Loucy (cell line): ENCODE data around the gene FGF16.

ENCODE experiments used
- H2AFZ ChIP-seq: fragments of 200-600 bp; sonication (generic); 2 replicates; pipeline ENCODE4 v1.6.0; 2016; ENCODE audit warnings: antibody characterized with exemption, mild to moderate bottlenecking, low read length, moderate library complexity
- H3F3A ChIP-seq: fragments of 200-600 bp; 2 replicates; pipeline ENCODE4 v1.6.0; 2016; ENCODE audit warnings: antibody characterized with exemption, low read depth, mild to moderate bottlenecking
- H3K27me3 ChIP-seq: fragments of 200-600 bp; sonication (generic); 2 replicates; pipeline ENCODE4 v1.6.1; 2014; ENCODE audit warnings: low read length, mild to moderate bottlenecking; ENCODE audit not compliant: insufficient read depth, poor library complexity, severe bottlenecking
- H3K36me3 ChIP-seq: fragments of 200-600 bp; sonication (generic); 2 replicates; pipeline ENCODE4 v1.6.1; 2016; ENCODE audit warnings: low read length; ENCODE audit not compliant: insufficient read depth
- H3K4me1 ChIP-seq: fragments of 200-600 bp; sonication (generic); 2 replicates; pipeline ENCODE4 v1.5.1; 2014; ENCODE audit warnings: low read length, mild to moderate bottlenecking; ENCODE audit not compliant: insufficient read depth, poor library complexity, severe bottlenecking
- H3K4me2 ChIP-seq: fragments of 200-600 bp; sonication (generic); 2 replicates; pipeline ENCODE4 v1.6.0; 2014; ENCODE audit warnings: antibody characterized with exemption, low read length, low read depth, mild to moderate bottlenecking; ENCODE audit not compliant: poor library complexity, severe bottlenecking
- H3K4me3 ChIP-seq: fragments of 200-600 bp; sonication (generic); 2 replicates; pipeline ENCODE4 v1.5.1; 2014; ENCODE audit warnings: low read length, mild to moderate bottlenecking, mixed read lengths; ENCODE audit not compliant: poor library complexity, severe bottlenecking
- H3K79me2 ChIP-seq: fragments of 200-600 bp; sonication (generic); 2 replicates; pipeline ENCODE4 v1.6.1; 2014; ENCODE audit warnings: low read length; ENCODE audit not compliant: insufficient read depth
- H3K9ac ChIP-seq: fragments of 200-600 bp; sonication (generic); 2 replicates; pipeline ENCODE4 v1.6.0; 2014; ENCODE audit warnings: mild to moderate bottlenecking, low read depth, low read length, moderate library complexity; ENCODE audit not compliant: poor library complexity, severe bottlenecking
- H3K9me2 ChIP-seq: fragments of 200-600 bp; sonication (generic); replicated peaks from 2 replicates; pipeline ENCODE4 v1.6.1; 2016; ENCODE audit warnings: low read depth, low read length, mixed read lengths
- H3K9me3 ChIP-seq: fragments of 200-600 bp; sonication (generic); 2 replicates; pipeline ENCODE4 v1.6.1; 2014; ENCODE audit warnings: mild to moderate bottlenecking, antibody characterized with exemption, low read length, low read depth; ENCODE audit not compliant: insufficient read depth
- H4K20me1 ChIP-seq: fragments of 200-600 bp; sonication (generic); 2 replicates; pipeline ENCODE4 v1.6.0; 2014; ENCODE audit warnings: antibody characterized with exemption, low read length, mild to moderate bottlenecking; ENCODE audit not compliant: insufficient read depth, poor library complexity, severe bottlenecking
- CTCF ChIP-seq: fragments of 200-600 bp; sonication (generic); conservative IDR thresholded peaks from 2 replicates; pipeline ENCODE4 v1.5.1; 2014; ENCODE audit warnings: mild to moderate bottlenecking, antibody characterized with exemption, low read length
- EZH2phosphoT487 ChIP-seq: fragments of 200-600 bp; IDR thresholded peaks from 2 replicates; pipeline ENCODE4 v1.6.1; 2018; ENCODE audit warnings: antibody characterized with exemption, mild to moderate bottlenecking, moderate library complexity, borderline replicate concordance

The FGF16 gene

GRCh38 chrX:77450996-77451395 is 3.8 kb downstream of the FGF16 start:
- Histone ChIP-seq H3F3A (no peaks in the 10 kb centered on the region), H3K79me2 (no peaks in the 10 kb centered on the region), H3K4me3 (no peak overlapping the region), H3K9me2 (no peaks in the 10 kb centered on the region), H3K4me1 (no peaks in the 10 kb centered on the region), H3K36me3 (no peaks in the 10 kb centered on the region), H3K4me2 (no peak overlapping the region), H3K9ac (no peak overlapping the region), H3K9me3 (no peaks in the 10 kb centered on the region), H2AFZ (no peak overlapping the region), H4K20me1 (no peaks in the 10 kb centered on the region), H3K27me3 (no peaks in the 10 kb centered on the region)
- no peak for TF ChIP-seq EZH2phosphoT487
- no peak for TF ChIP-seq CTCF

GRCh38 chrX:77453190-77453589 is 6.0 kb downstream of the FGF16 start:
- Histone ChIP-seq H3K9ac (no peak overlapping the region), H2AFZ (no peak overlapping the region), H3K27me3 (no peaks in the 10 kb centered on the region), H3K4me2 (no peak overlapping the region), H3K9me3 (no peaks in the 10 kb centered on the region), H3K4me1 (no peaks in the 10 kb centered on the region), H3K9me2 (no peaks in the 10 kb centered on the region), H4K20me1 (no peaks in the 10 kb centered on the region), H3K36me3 (no peaks in the 10 kb centered on the region), H3K79me2 (no peaks in the 10 kb centered on the region), H3K4me3 (no peak overlapping the region), H3F3A (no peaks in the 10 kb centered on the region)
- no peak for TF ChIP-seq CTCF
- no peak for TF ChIP-seq EZH2phosphoT487

DNA sequence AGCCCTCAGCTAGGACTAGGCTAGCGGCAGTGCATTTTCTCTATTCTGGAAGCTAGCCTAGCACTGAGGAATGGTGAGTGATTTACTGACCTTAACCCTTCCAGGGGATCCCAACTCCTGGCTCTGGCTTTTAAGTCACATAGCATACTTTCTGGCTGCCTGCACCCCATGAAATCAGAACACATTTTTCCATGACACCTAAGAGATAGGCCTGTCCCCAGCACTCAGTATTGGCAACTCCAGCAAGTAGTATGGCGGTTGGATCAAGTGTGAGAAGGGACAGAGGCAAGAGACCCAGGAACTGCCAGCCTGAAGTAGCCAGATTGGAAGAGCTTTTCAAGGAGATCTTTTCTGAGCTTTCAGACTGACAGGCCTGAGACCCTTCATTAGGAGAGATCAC is 8.2 kb downstream of the FGF16 start:
- Histone ChIP-seq H3K36me3 (no peaks in the 10 kb centered on the region), H3K9me3 (no peaks in the 10 kb centered on the region), H3K4me2 (no peak overlapping the region), H3K4me1 (no peaks in the 10 kb centered on the region), H3K4me3 (no peak overlapping the region), H3K9me2 (no peaks in the 10 kb centered on the region), H3F3A (no peaks in the 10 kb centered on the region), H2AFZ (no peak overlapping the region), H3K9ac (no peak overlapping the region), H3K27me3 (no peaks in the 10 kb centered on the region), H4K20me1 (no peaks in the 10 kb centered on the region), H3K79me2 (no peaks in the 10 kb centered on the region)
- TF ChIP-seq EZH2phosphoT487 (no peak), CTCF (no peak)
